Transverse colon (tissue), 4 donors: Measurements from ENCODE around the gene GMDS.

Experiments used
- CTCF ChIP-seq, 5 experiments: fragments of 200-600 bp in 3 of 5; fragments of 450-650 bp in 2 of 5; sonication (generic) in 3 of 5; IDR thresholded peaks; 1 replicate in 2 of 5; 2 replicates in 3 of 5; pipeline ENCODE4 v1.5.1; 2016 to 2017; ENCODE audit warnings: antibody characterized with exemption in 5 of 5, inconsistent platforms in 3 of 5, mild to moderate bottlenecking in 2 of 5, moderate library complexity in 1 of 5
- EP300 ChIP-seq: sonication (generic); formaldehyde crosslinking; IDR thresholded peaks from one replicate; pipeline ENCODE4 v1.6.1; 2017; ENCODE audit warnings: antibody characterized with exemption, low read depth
- POLR2A ChIP-seq: fragments of 450-650 bp; IDR thresholded peaks from one replicate; pipeline ENCODE4 v1.6.1; 2016; ENCODE audit warnings: antibody characterized with exemption, mild to moderate bottlenecking, moderate library complexity
- POLR2AphosphoS5 ChIP-seq, 3 donors: sonication (generic); formaldehyde crosslinking; IDR thresholded peaks; one replicate each; pipeline ENCODE4 v1.6.1; 2016; ENCODE audit warnings: antibody characterized with exemption in 3 of 3

GRCh38 chr6:1597121-1597744 lies 648.2 kb downstream of the GMDS start:
- TF ChIP-seq CTCF (IDR thresholded peaks at IDR 0.05) (no peak), POLR2AphosphoS5 (IDR thresholded peaks at IDR 0.05) (no peak), EP300 (no peak), POLR2A (no peak)
